ENCODE measurements around the gene ROR2.

Gene ROR2

DNA sequence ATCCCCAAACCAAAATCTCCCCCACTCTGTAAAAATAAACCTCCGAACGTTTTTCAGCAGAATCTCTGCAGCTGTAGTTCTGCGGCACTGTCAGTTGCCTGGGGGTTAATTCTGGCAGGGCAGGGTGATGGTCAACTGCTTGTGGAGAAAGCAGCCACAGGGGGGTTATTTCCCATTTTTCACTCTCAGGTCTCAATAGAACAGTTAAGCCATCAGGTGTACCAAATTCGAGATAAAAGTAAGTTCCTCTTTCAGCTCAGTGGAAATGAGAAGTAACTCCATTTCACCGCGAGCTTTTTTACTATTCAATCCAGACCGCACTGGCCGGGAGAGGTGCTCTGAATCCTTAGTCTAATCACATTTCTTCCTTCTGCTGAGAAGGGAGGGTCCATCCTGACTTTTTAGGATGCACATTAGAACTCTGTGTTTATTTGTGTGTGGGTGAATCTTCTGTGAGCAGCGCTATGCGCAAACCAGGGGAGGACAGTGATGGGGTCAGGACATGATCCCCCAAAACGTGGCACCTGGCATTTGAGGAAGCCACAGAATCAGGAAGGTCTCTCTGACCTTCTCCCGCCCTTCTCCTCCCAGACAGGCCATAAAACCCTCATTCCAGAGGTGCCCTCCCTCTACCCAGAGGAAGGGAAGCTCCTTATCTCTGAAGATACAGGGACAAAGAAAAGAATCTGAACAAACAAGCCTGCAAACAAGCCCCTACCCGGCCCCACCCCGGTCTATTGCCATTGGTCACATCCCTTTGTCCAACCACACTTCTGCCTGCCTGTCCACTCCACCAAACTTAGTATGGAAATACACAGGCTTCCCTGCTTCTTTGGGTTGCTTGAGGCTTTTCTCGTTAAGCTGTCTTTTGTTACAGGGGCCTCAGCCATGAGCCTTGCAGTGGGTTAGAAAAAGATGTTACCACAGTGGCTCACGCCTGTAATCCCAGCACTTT lies 229.0 kb downstream of the ROR2 start:
- H3K27ac ChIP-seq: no peak overlapping the region
- TF ChIP-seq ZFX (IDR thresholded peaks at IDR 0.05; ENCODE audit: borderline replicate concordance): no peak
- TF ChIP-seq, protein P1, sequence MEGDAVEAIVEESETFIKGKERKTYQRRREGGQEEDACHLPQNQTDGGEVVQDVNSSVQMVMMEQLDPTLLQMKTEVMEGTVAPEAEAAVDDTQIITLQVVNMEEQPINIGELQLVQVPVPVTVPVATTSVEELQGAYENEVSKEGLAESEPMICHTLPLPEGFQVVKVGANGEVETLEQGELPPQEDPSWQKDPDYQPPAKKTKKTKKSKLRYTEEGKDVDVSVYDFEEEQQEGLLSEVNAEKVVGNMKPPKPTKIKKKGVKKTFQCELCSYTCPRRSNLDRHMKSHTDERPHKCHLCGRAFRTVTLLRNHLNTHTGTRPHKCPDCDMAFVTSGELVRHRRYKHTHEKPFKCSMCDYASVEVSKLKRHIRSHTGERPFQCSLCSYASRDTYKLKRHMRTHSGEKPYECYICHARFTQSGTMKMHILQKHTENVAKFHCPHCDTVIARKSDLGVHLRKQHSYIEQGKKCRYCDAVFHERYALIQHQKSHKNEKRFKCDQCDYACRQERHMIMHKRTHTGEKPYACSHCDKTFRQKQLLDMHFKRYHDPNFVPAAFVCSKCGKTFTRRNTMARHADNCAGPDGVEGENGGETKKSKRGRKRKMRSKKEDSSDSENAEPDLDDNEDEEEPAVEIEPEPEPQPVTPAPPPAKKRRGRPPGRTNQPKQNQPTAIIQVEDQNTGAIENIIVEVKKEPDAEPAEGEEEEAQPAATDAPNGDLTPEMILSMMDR (IDR thresholded peaks at IDR 0.05): no peak

DNA sequence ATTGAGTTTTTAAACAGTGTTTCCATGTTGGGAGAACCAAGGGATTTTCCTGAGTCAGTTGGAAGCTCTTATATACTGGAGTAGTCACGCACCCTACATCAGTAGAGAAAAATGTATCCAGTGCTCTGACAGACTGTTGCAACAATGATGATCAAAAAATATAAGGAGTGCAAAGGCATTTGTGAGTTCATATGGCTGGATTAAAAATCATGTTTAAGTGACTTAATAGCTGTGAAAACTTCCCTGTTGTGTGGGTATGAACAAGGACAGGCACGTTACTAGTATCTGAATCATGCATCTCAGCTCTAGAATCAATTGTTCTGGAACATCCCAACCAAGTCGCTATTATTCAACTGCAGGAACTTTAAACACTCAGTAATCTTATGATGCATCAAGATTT lies 229.7 kb downstream of the ROR2 start:
- TF ChIP-seq, protein P1 (IDR thresholded peaks at IDR 0.05): no peak
- no peak for TF ChIP-seq ZFX (IDR thresholded peaks at IDR 0.05; ENCODE audit: borderline replicate concordance)

DNA sequence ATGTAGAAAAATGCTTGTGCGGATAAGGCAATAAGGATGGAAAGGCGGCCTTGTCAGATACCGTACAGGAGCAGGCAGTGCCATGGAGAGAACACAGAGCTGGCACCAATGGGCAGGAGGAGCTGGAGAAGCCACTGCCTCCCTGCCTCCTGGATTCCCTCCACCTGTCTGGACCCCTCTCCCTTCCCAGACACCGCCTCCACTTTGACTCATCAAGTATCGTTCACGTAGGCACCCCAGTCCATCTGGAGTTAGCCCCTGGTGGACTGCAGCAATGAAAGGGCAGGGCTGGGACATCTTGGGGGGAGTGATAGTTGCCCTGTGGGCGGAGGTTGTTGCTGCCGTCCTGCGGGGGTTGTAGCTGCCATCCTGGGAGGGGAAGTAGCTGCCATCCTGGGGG lies 232.0 kb downstream of the ROR2 start:
- no peak overlapping the region for H3K27ac ChIP-seq
- TF ChIP-seq, protein P1 (IDR thresholded peaks at IDR 0.05): no peak
- no peak for TF ChIP-seq ZFX (IDR thresholded peaks at IDR 0.05; ENCODE audit: borderline replicate concordance)

More for the DNA sequence above, 229.7 kb downstream of the ROR2 start:
- H3K27ac ChIP-seq: no peak overlapping the region

DNA sequence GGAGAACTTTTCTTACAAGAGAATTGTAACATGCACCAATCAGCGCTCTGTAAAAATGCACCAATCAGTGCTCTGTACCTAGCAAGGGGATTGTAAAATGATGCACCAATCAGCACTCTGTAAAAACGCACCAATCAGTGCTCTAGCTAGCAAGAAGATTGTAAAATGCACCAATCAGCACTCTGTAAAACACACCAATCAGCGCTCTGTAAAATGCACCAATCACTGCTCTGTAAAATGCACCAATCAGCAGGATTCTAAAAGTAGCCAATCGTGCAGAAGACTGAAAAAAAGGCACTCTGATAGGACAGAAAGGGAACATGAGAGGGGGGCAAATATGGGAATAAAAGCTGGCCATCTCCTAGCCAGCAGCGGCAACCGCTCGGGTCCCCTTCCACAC lies 233.2 kb downstream of the ROR2 start:
- TF ChIP-seq, protein P1 (IDR thresholded peaks at IDR 0.05): no peak
- no peak overlapping the region for H3K27ac ChIP-seq

DNA sequence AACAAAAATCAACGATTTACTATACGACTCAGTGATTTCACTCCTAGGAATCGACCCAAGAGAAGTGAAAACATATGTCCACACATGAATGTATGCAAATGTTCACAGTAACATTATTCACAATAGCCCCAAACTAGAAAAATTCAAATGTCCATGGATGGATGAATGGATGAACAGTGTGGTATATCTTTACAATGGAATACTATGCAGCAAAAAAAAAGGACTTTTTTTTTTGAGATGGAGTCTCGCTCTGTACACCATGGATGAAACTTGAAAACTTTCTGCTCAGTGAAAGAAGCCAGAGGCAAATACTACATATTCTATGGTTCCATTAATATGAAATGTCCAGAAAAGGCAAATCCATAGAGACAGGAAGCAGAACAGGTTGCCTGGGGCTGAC lies 233.8 kb downstream of the ROR2 start:
- TF ChIP-seq, protein P1 (IDR thresholded peaks at IDR 0.05): no peak
- TF ChIP-seq ZFX (IDR thresholded peaks at IDR 0.05; ENCODE audit: borderline replicate concordance): no peak
- H3K27ac ChIP-seq: no peak overlapping the region

DNA sequence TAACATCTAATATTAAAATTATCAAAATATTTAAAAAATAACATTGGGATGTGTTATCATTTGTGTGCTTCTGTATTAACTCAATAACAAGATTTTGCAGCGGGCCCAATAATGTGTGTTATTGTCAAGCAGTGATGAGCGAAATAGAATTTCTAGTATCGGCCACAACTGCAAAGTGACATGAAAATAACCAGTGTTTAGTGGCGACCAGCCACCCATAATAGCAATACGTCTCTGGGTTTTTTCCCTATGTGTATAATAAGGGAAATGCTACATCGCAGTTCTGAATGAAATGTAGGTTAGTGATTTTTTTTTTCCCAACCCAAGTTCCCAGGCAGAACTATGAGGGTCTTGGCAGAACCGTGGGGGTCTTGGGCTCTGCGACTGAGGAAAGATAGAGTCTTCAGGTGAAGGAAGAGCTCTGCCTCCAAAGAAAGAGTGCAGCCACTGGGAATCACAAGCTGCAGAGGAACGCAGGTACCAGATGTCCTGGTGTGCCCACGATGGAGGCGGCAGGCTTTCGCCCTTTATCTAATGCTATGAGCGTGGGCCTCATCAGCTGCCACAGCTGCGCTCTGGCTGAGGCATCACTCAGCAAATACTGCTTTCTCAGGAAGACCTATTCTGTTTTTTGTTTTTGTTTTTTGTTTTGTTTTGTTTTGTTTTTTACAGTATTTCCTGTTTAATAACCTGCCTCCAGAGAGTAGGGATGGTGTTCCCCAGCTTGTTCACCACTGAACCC lies 235.0 kb downstream of the ROR2 start:
- TF ChIP-seq, protein P1 (IDR thresholded peaks at IDR 0.05): no peak
- TF ChIP-seq ZFX (IDR thresholded peaks at IDR 0.05; ENCODE audit: borderline replicate concordance): no peak
- no peak overlapping the region for H3K27ac ChIP-seq

Data from 22Rv1 (cell line).